NCI-H1092 treated with DMSO at 0.1 percent for 48 hours (cell line): ENCODE results near the gene GPRIN2.
"Not testable (repeated sequence)": the region's sequence is repeated elsewhere in the genome, so short reads cannot be mapped to it uniquely, and the experiment has no call there.

Source experiments
- DNase-seq: peaks from one replicate; lab custom pipeline; 2025; lab: John Stamatoyannopoulos, UW

The GPRIN2 gene

GRCh38 chr10:46537309-46537708 is 19.1 kb downstream of the GPRIN2 start:
- no peak for DNase-seq

GRCh38 chr10:46536781-46537180 is 19.7 kb downstream of the GPRIN2 start:
- DNase-seq: no peak

- DNase-seq: no peak
Measured at GRCh38 chr10:46536171-46536570, 20.3 kb downstream of the GPRIN2 start.

GRCh38 chr10:46534828-46535524 is 21.5 kb downstream of the GPRIN2 start:
- DNase-seq: no peak

- DNase-seq: not testable (repeated sequence)
Measured at GRCh38 chr10:46532256-46532655, 24.2 kb downstream of the GPRIN2 start.

GRCh38 chr10:46530249-46531186 is 25.9 kb downstream of the GPRIN2 start:
- no peak for DNase-seq

- DNase-seq: not testable (repeated sequence)
Measured at GRCh38 chr10:46529742-46530141, 26.7 kb downstream of the GPRIN2 start.

GRCh38 chr10:46528675-46529615 is 27.5 kb downstream of the GPRIN2 start:
- DNase-seq: no peak

- DNase-seq: no peak
Measured at GRCh38 chr10:46528171-46528671, 28.2 kb downstream of the GPRIN2 start.

GRCh38 chr10:46527241-46527811 is 29.1 kb downstream of the GPRIN2 start:
- no peak for DNase-seq

- DNase-seq: no peak
Measured at GRCh38 chr10:46526682-46527038, 29.8 kb downstream of the GPRIN2 start.

- no peak for DNase-seq
Measured at GRCh38 chr10:46525824-46526681, 30.4 kb downstream of the GPRIN2 start.

- DNase-seq: no peak
Measured at GRCh38 chr10:46525177-46525823, 31.2 kb downstream of the GPRIN2 start.

GRCh38 chr10:46524472-46525176 is 31.8 kb downstream of the GPRIN2 start:
- DNase-seq: no peak

GRCh38 chr10:46523962-46524471 is 32.4 kb downstream of the GPRIN2 start:
- DNase-seq: no peak

GRCh38 chr10:46523119-46523961 is 33.1 kb downstream of the GPRIN2 start:
- DNase-seq: no peak

- no peak for DNase-seq
Measured at GRCh38 chr10:46522295-46523118, 34.0 kb downstream of the GPRIN2 start.
